ENCODE data around the gene TANK. TPM values are rescaled to one million over a fixed set of nuclear protein-coding genes. Genes with fewer than 3 reads are reported as not detected.

TANK gene
- total and polyA plus RNA-seq, 2 of the 8 experiments (the other 6 are each of a cell fraction or from before 2014, with no cell fraction given): 7.0 to 26.1 TPM

GRCh38 chr2:161238265-161238559 is 78.0 kb downstream of the TANK start:
- Histone ChIP-seq H2AK5ac (ENCODE audit: low read depth, low read length) (no peak overlapping the region), H3K4ac (replicated peaks; ENCODE audit: insufficient read length, low read depth, low read length) (no peak overlapping the region), H4K91ac (replicated peaks; ENCODE audit: insufficient read length, low read length) (no peak overlapping the region), H2BK5ac (ENCODE audit: low read depth, low read length) (no peak overlapping the region), H3K79me1 (ENCODE audit: low read depth, low read length) (no peaks in the 10 kb centered on the region), H3K4me3 (ENCODE audit: extremely low read depth in 1 of 4, insufficient read depth in 2 of 4, low read depth in 3 of 4, low read length in 4 of 4) (peak overlapping the region; percentile 52 to 79 (median 68); a peak in 7 of 8 replicates), H3K14ac (ENCODE audit: insufficient read length) (no peak overlapping the region), H3K36me3 (ENCODE audit: control insufficient read depth in 2 of 4, insufficient read depth in 4 of 4, low read length in 3 of 4) (no peaks in the 10 kb centered on the region), H3K27me3 (replicated peaks in 1 of 4; ENCODE audit: control insufficient read depth in 3 of 4, extremely low read depth in 1 of 4, insufficient read depth in 3 of 4, low read length in 3 of 4) (peaks cover 1 to 44% (median 22%) of the 10 kb centered on the region in 4 experiments), H2BK120ac (replicated peaks; ENCODE audit: low read depth, low read length) (no peak overlapping the region), H3K79me2 (ENCODE audit: control insufficient read depth in 1 of 2, insufficient read depth in 2 of 2, low read length in 2 of 2) (no peaks in the 10 kb centered on the region), H4K5ac (ENCODE audit: insufficient read length, low read depth, low read length) (no peak overlapping the region), H2BK15ac (ENCODE audit: low read length) (no peak overlapping the region), H4K8ac (ENCODE audit: extremely low read depth, insufficient read depth, low read length) (no peak overlapping the region), H2BK12ac (ENCODE audit: low read depth, low read length) (no peak overlapping the region), H3K18ac (ENCODE audit: extremely low read depth, low read length) (no peak overlapping the region), H3K27ac (ENCODE audit: low read depth, low read length) (no peak overlapping the region), H2BK20ac (ENCODE audit: low read length) (no peak overlapping the region), H2AFZ (ENCODE audit: low read length) (no peak overlapping the region), H3K9me3 (ENCODE audit: insufficient read depth in 2 of 2, low read depth in 1 of 2, low read length in 1 of 2) (no peaks in the 10 kb centered on the region), H3K56ac (replicated peaks; ENCODE audit: insufficient read length, low read depth, low read length) (no peak overlapping the region), H3K4me2 (ENCODE audit: insufficient read depth in 1 of 2, low read depth in 2 of 2, low read length in 2 of 2) (peak overlapping the region; percentile 94 to 98), H4K20me1 (replicated peaks in 1 of 2; ENCODE audit: control insufficient read depth in 1 of 2, insufficient read depth in 2 of 2, low read length in 2 of 2) (peaks cover 0 to 2% of the 10 kb centered on the region in 2 experiments), H3K9ac (replicated peaks in 1 of 4; ENCODE audit: extremely low read depth in 1 of 4, low read depth in 3 of 4, low read length in 3 of 4) (no peak overlapping the region), H3K23me2 (ENCODE audit: low read depth, low read length) (peaks cover 22% of the 10 kb centered on the region; the same call in 1 of the 2 replicates), H3K4me1 (replicated peaks in 1 of 4; ENCODE audit: control insufficient read depth in 3 of 4, insufficient read depth in 4 of 4, low read length in 3 of 4) (peaks cover 0 to 9% (median 2%) of the 10 kb centered on the region in 4 experiments; a peak in 6 of 7 replicates), H3K23ac (ENCODE audit: insufficient read length) (no peak overlapping the region)
- ChIA-PET POLR2A (ENCODE audit: partially characterized antibody) (interaction anchor here (0.9 to 1.6 kb wide), 6 partner anchors 8 to 70 kb away, joined by 3 to 7 read pairs (median 3); partner anchors contain the start of gene PSMD14), CTCF (ENCODE audit: partially characterized antibody) (interaction anchor here (1.2 to 1.7 kb wide), 3 partner anchors 14 to 33 kb away, joined by 3 to 7 read pairs (median 5); no protein-coding TSS in a partner anchor)
- DNase-seq (ENCODE audit: low read depth in 1 of 2, low spot score in 2 of 2) (no peak), FAIRE-seq (no peak)
- WGBS, 2 experiments (ENCODE audit: extremely low coverage in 1 of 2, insufficient coverage in 1 of 2, insufficient read length in 1 of 2, insufficient replicate concordance in 2 of 2, low coverage in 1 of 2, low lambda C conversion rate in 2 of 2, missing lambda C conversion rate in 1 of 2): 1% methylated on average over 16 of the region's 16 CpGs; no CpG with 5 or more reads in 1 of the 2 experiments
- TF ChIP-seq ATF3 (IDR thresholded peaks at IDR 0.05; ENCODE audit: insufficient read depth, low read depth, low read length) (no peak), RFX5 (IDR thresholded peaks at IDR 0.05; ENCODE audit: borderline replicate concordance, low read depth, low read length) (no peak), TBP (IDR thresholded peaks at IDR 0.05; ENCODE audit: low read depth, low read length) (no peak), CHD2 (IDR thresholded peaks at IDR 0.05; ENCODE audit: low read length) (no peak), JUN (IDR thresholded peaks at IDR 0.05; ENCODE audit: low read depth, low read length) (no peak), POLR2A (IDR thresholded peaks at IDR 0.05; ENCODE audit: control extremely low read depth in 1 of 2, low read depth in 2 of 2, low read length in 2 of 2) (no peak), SP4 (IDR thresholded peaks at IDR 0.05; ENCODE audit: low read length) (no peak), YY1 (IDR thresholded peaks at IDR 0.05; ENCODE audit: low read depth, low read length) (no peak), KDM5A (IDR thresholded peaks at IDR 0.05; ENCODE audit: low read length) (no peak), JUND (IDR thresholded peaks at IDR 0.05; ENCODE audit: low read length) (no peak), TAF7 (optimal IDR thresholded peaks at IDR 0.05; ENCODE audit: borderline replicate concordance, low read depth, low read length) (no peak), SP2 (IDR thresholded peaks at IDR 0.05; ENCODE audit: low read length) (no peak), TEAD4 (IDR thresholded peaks at IDR 0.05; ENCODE audit: low read depth, low read length) (no peak), SP1 (IDR thresholded peaks at IDR 0.05; ENCODE audit: low read depth, low read length) (no peak)
- TF ChIP-seq, protein P1, sequence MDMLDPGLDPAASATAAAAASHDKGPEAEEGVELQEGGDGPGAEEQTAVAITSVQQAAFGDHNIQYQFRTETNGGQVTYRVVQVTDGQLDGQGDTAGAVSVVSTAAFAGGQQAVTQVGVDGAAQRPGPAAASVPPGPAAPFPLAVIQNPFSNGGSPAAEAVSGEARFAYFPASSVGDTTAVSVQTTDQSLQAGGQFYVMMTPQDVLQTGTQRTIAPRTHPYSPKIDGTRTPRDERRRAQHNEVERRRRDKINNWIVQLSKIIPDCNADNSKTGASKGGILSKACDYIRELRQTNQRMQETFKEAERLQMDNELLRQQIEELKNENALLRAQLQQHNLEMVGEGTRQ (IDR thresholded peaks at IDR 0.05; ENCODE audit: low read length): no peak

Measured in H1 (cell line).